ENCODE results near the gene ECE2. TPM values are rescaled to one million over a fixed set of nuclear protein-coding genes. Genes with fewer than 3 reads are reported as not detected.
A peak's percentile ranks its signal among the peaks of the same experiment; 100 is the strongest.

The ECE2 gene
- total and polyA plus RNA-seq, 4 donors, result not detected

GRCh38 chr3:184296616-184297015, 20.8 kb downstream of the ECE2 start:
- intact Hi-C loops (cut with DNase I), result loop anchor here (5.0 kb wide), 3 partner anchors 34 to 109 kb away; partner anchors contain the start of genes ABCF3 (in 1 of the 2), ALG3 (in 1 of the 2), CAMK2N2 (in 1 of the 2) and EEF1AKMT4 (in 1 of the 2)
- H3K4me3 ChIP-seq (ENCODE audit: low read length in 2 of 2), result no peak overlapping the region
- 74 to 87% methylated on average over 7 of the region's 7 CpGs for WGBS, 2 donors
- peaks cover 0 to 1% of the 10 kb centered on the region in 2 donors for H3K4me1 ChIP-seq (ENCODE audit: control insufficient read depth in 1 of 2, insufficient read depth in 2 of 2, low read length in 2 of 2)
- H3K36me3 ChIP-seq (ENCODE audit: control insufficient read depth in 1 of 2, insufficient read depth in 2 of 2, low read length in 1 of 2), result peaks cover 0 to under 1% of the 10 kb centered on the region in 2 donors
- no peak for ATAC-seq (ENCODE audit: low FRiP score)
- peak in 1 of 2 donors; percentile 12 for DNase-seq
- H3K27me3 ChIP-seq (ENCODE audit: control insufficient read depth in 1 of 2, insufficient read depth in 2 of 2, low read length in 1 of 2), result no peaks in the 10 kb centered on the region
- no peak overlapping the region for H3K27ac ChIP-seq (ENCODE audit: low read depth in 1 of 2, low read length in 2 of 2)
- H3K9me3 ChIP-seq (ENCODE audit: control insufficient read depth, low read length), result no peaks in the 10 kb centered on the region

- Histone ChIP-seq H3K36me3 (ENCODE audit: control insufficient read depth in 1 of 2, insufficient read depth in 2 of 2, low read length in 1 of 2) (peaks cover 0 to 11% of the 10 kb centered on the region in 2 donors), H3K4me3 (ENCODE audit: low read length in 2 of 2) (peak within 1 kb of the TSS; percentile 65 to 74), H3K9me3 (ENCODE audit: control insufficient read depth, low read length) (no peaks in the 10 kb centered on the region), H3K4me1 (ENCODE audit: control insufficient read depth in 1 of 2, insufficient read depth in 2 of 2, low read length in 2 of 2) (peaks cover 0 to 1% of the 10 kb centered on the region in 2 donors), H3K27ac (ENCODE audit: low read depth in 1 of 2, low read length in 2 of 2) (peak within 1 kb of the TSS in 1 of 2 donors; percentile 83), H3K27me3 (ENCODE audit: control insufficient read depth in 1 of 2, insufficient read depth in 2 of 2, low read length in 1 of 2) (no peaks in the 10 kb centered on the region)
- peak; percentile 100 for ATAC-seq (ENCODE audit: low FRiP score)
- WGBS, 2 donors, result 0% methylated on average over 58 to 78 of the region's 78 CpGs
- DNase-seq, result peak; percentile 99
- intact Hi-C loops (cut with DNase I), result loop anchor here (5.0 kb wide), 3 partner anchors 37 to 112 kb away; partner anchors contain the start of genes ABCF3 (in 1 of the 2), ALG3 (in 1 of the 2), CAMK2N2 (in 1 of the 2) and EEF1AKMT4 (in 1 of the 2)
Observed at GRCh38 chr3:184298759-184299487, 23.1 kb downstream of the ECE2 start, which contains the start of gene PSMD2. PSMD2 (plus strand) TSS chr3:184299241; CDS start chr3:184299267, 26 bp downstream.

- H3K27me3 ChIP-seq (ENCODE audit: control insufficient read depth in 1 of 2, insufficient read depth in 2 of 2, low read length in 1 of 2), result no peaks in the 10 kb centered on the region
- H3K36me3 ChIP-seq (ENCODE audit: control insufficient read depth in 1 of 2, insufficient read depth in 2 of 2, low read length in 1 of 2), result peaks cover 0 to 12% of the 10 kb centered on the region in 2 donors
- DNase-seq (peak in 1 of 2 donors; percentile 4), ATAC-seq (ENCODE audit: low FRiP score) (no peak)
- intact Hi-C loops (cut with DNase I), result loop anchor here (5.0 kb wide), 3 partner anchors 37 to 112 kb away; partner anchors contain the start of genes ABCF3 (in 1 of the 2), ALG3 (in 1 of the 2), CAMK2N2 (in 1 of the 2) and EEF1AKMT4 (in 1 of the 2)
- peaks cover 0 to 1% of the 10 kb centered on the region in 2 donors for H3K4me1 ChIP-seq (ENCODE audit: control insufficient read depth in 1 of 2, insufficient read depth in 2 of 2, low read length in 2 of 2)
- WGBS, 2 donors, result 16 to 17% methylated on average over 25 to 29 of the region's 29 CpGs
- H3K27ac ChIP-seq (ENCODE audit: low read depth in 1 of 2, low read length in 2 of 2), result peak overlapping the region in 1 of 2 donors; percentile 22
- no peaks in the 10 kb centered on the region for H3K9me3 ChIP-seq (ENCODE audit: control insufficient read depth, low read length)
- H3K4me3 ChIP-seq (ENCODE audit: low read length in 2 of 2), result peak overlapping the region; percentile 65 to 74
Observed at GRCh38 chr3:184299488-184300377, 23.9 kb downstream of the ECE2 start.

GRCh38 chr3:184300378-184300720, 24.5 kb downstream of the ECE2 start:
- Histone ChIP-seq H3K9me3 (ENCODE audit: control insufficient read depth, low read length) (no peaks in the 10 kb centered on the region), H3K27ac (ENCODE audit: low read depth in 1 of 2, low read length in 2 of 2) (no peak overlapping the region), H3K36me3 (ENCODE audit: control insufficient read depth in 1 of 2, insufficient read depth in 2 of 2, low read length in 1 of 2) (peaks cover 0 to 12% of the 10 kb centered on the region in 2 donors), H3K27me3 (ENCODE audit: control insufficient read depth in 1 of 2, insufficient read depth in 2 of 2, low read length in 1 of 2) (no peaks in the 10 kb centered on the region), H3K4me3 (ENCODE audit: low read length in 2 of 2) (no peak overlapping the region), H3K4me1 (ENCODE audit: control insufficient read depth in 1 of 2, insufficient read depth in 2 of 2, low read length in 2 of 2) (peaks cover 0 to 1% of the 10 kb centered on the region in 2 donors)
- DNase-seq (no peak), ATAC-seq (ENCODE audit: low FRiP score) (no peak)
- WGBS, 2 donors, result 62 to 69% methylated on average over 3 of the region's 3 CpGs
- intact Hi-C loops (cut with DNase I), result no loop called here

- intact Hi-C loops (cut with DNase I), result no loop called here
- 57 to 66% methylated on average over 1 of the region's 1 CpG for WGBS, 2 donors
Observed at GRCh38 chr3:184305577-184305976, 29.8 kb downstream of the ECE2 start.

GRCh38 chr3:184306341-184306972, 30.6 kb downstream of the ECE2 start:
- H3K4me1 ChIP-seq (ENCODE audit: control insufficient read depth in 1 of 2, insufficient read depth in 2 of 2, low read length in 2 of 2), result no peaks in the 10 kb centered on the region
- H3K36me3 ChIP-seq (ENCODE audit: control insufficient read depth in 1 of 2, insufficient read depth in 2 of 2, low read length in 1 of 2), result peaks cover 10 to 29% of the 10 kb centered on the region in 2 donors
- DNase-seq, result no peak
- no peaks in the 10 kb centered on the region for H3K9me3 ChIP-seq (ENCODE audit: control insufficient read depth, low read length)
- no peaks in the 10 kb centered on the region for H3K27me3 ChIP-seq (ENCODE audit: control insufficient read depth in 1 of 2, insufficient read depth in 2 of 2, low read length in 1 of 2)
- ATAC-seq (ENCODE audit: low FRiP score), result no peak
- H3K4me3 ChIP-seq (ENCODE audit: low read length in 2 of 2), result no peak overlapping the region
- intact Hi-C loops (cut with DNase I), result no loop called here
- no peak overlapping the region for H3K27ac ChIP-seq (ENCODE audit: low read depth in 1 of 2, low read length in 2 of 2)
- 90% methylated on average over 4 of the region's 4 CpGs for WGBS, 2 donors

More at GRCh38 chr3:184305577-184305976, 29.8 kb downstream of the ECE2 start:
- ATAC-seq (ENCODE audit: low FRiP score), result no peak
- Histone ChIP-seq H3K9me3 (ENCODE audit: control insufficient read depth, low read length) (no peaks in the 10 kb centered on the region), H3K27ac (ENCODE audit: low read depth in 1 of 2, low read length in 2 of 2) (no peak overlapping the region), H3K4me1 (ENCODE audit: control insufficient read depth in 1 of 2, insufficient read depth in 2 of 2, low read length in 2 of 2) (no peaks in the 10 kb centered on the region), H3K27me3 (ENCODE audit: control insufficient read depth in 1 of 2, insufficient read depth in 2 of 2, low read length in 1 of 2) (no peaks in the 10 kb centered on the region), H3K4me3 (ENCODE audit: low read length in 2 of 2) (no peak overlapping the region), H3K36me3 (ENCODE audit: control insufficient read depth in 1 of 2, insufficient read depth in 2 of 2, low read length in 1 of 2) (peaks cover 10 to 29% of the 10 kb centered on the region in 2 donors)
- DNase-seq, result no peak

- H3K4me3 ChIP-seq (ENCODE audit: low read length in 2 of 2), result no peak overlapping the region
- intact Hi-C loops (cut with DNase I), result no loop called here
- ATAC-seq (ENCODE audit: low FRiP score) (no peak), DNase-seq (peak in 1 of 2 donors; percentile 17)
- no peaks in the 10 kb centered on the region for H3K4me1 ChIP-seq (ENCODE audit: control insufficient read depth in 1 of 2, insufficient read depth in 2 of 2, low read length in 2 of 2)
- no peak overlapping the region for H3K27ac ChIP-seq (ENCODE audit: low read depth in 1 of 2, low read length in 2 of 2)
- 94 to 95% methylated on average over 9 of the region's 9 CpGs for WGBS, 2 donors
- H3K9me3 ChIP-seq (ENCODE audit: control insufficient read depth, low read length), result no peaks in the 10 kb centered on the region
- H3K36me3 ChIP-seq (ENCODE audit: control insufficient read depth in 1 of 2, insufficient read depth in 2 of 2, low read length in 1 of 2), result peaks cover 10 to 22% of the 10 kb centered on the region in 2 donors
- no peaks in the 10 kb centered on the region for H3K27me3 ChIP-seq (ENCODE audit: control insufficient read depth in 1 of 2, insufficient read depth in 2 of 2, low read length in 1 of 2)
Observed at GRCh38 chr3:184307915-184308314, 32.1 kb downstream of the ECE2 start.

GRCh38 chr3:184308744-184309143, 32.9 kb downstream of the ECE2 start:
- intact Hi-C loops (cut with DNase I), result no loop called here
- H3K36me3 ChIP-seq (ENCODE audit: control insufficient read depth in 1 of 2, insufficient read depth in 2 of 2, low read length in 1 of 2), result peaks cover 10 to 20% of the 10 kb centered on the region in 2 donors
- DNase-seq, result no peak

More at GRCh38 chr3:184308744-184309143, 32.9 kb downstream of the ECE2 start:
- Histone ChIP-seq H3K4me1 (ENCODE audit: control insufficient read depth in 1 of 2, insufficient read depth in 2 of 2, low read length in 2 of 2) (no peaks in the 10 kb centered on the region), H3K27me3 (ENCODE audit: control insufficient read depth in 1 of 2, insufficient read depth in 2 of 2, low read length in 1 of 2) (no peaks in the 10 kb centered on the region), H3K9me3 (ENCODE audit: control insufficient read depth, low read length) (no peaks in the 10 kb centered on the region), H3K27ac (ENCODE audit: low read depth in 1 of 2, low read length in 2 of 2) (no peak overlapping the region), H3K4me3 (ENCODE audit: low read length in 2 of 2) (no peak overlapping the region)
- WGBS, 2 donors, result 75 to 77% methylated on average over 7 of the region's 7 CpGs
- no peak for ATAC-seq (ENCODE audit: low FRiP score)

All from aorta (tissue), 5 donors.